SU-DHL-6 (cell line): ENCODE measurements around the gene SMAD4.

ENCODE experiments used
- H2AFZ ChIP-seq: fragments of 200-600 bp; sonication (generic); 2 replicates; pipeline ENCODE4 v1.6.1; 2014; ENCODE audit warnings: low read depth, mild to moderate bottlenecking, moderate library complexity, mixed read lengths, antibody characterized with exemption, low read length; ENCODE audit not compliant: severe bottlenecking
- H3F3A ChIP-seq: fragments of 200-600 bp; shearing (Covaris generic); 2 replicates; pipeline ENCODE4 v1.6.0; 2016; ENCODE audit warnings: antibody characterized with exemption, mild to moderate bottlenecking; ENCODE audit not compliant: insufficient read depth
- H3K27ac ChIP-seq: fragments of 200-600 bp; sonication (generic); 2 replicates; pipeline ENCODE4 v1.5.1; 2016; ENCODE audit warnings: low read depth, mild to moderate bottlenecking, low read length, moderate library complexity, mixed read lengths
- H3K27me3 ChIP-seq: fragments of 200-600 bp; sonication (generic), shearing (Covaris generic); 2 replicates; pipeline ENCODE4 v1.6.0; 2014; ENCODE audit warnings: mild to moderate bottlenecking, low read length
- H3K36me3 ChIP-seq: fragments of 200-600 bp; sonication (generic); 2 replicates; pipeline ENCODE4 v1.6.1; 2014; ENCODE audit warnings: mild to moderate bottlenecking, low read length, mixed read lengths
- H3K4me2 ChIP-seq: fragments of 300-600, 200-600 bp; shearing (Covaris generic), sonication (generic); 2 replicates; pipeline ENCODE4 v1.6.0; 2014; ENCODE audit warnings: low read length, low read depth, mild to moderate bottlenecking; ENCODE audit not compliant: poor library complexity, severe bottlenecking
- H3K4me3 ChIP-seq: fragments of 200-600 bp; sonication (generic); 2 replicates; pipeline ENCODE4 v1.5.1; 2014; ENCODE audit warnings: antibody characterized with exemption, low read length, mild to moderate bottlenecking, mixed read lengths; ENCODE audit not compliant: insufficient read depth, poor library complexity, severe bottlenecking
- H3K79me2 ChIP-seq: fragments of 200-600 bp; sonication (generic); 2 replicates; pipeline ENCODE4 v1.6.1; 2014; ENCODE audit warnings: mild to moderate bottlenecking, low read length, moderate library complexity; ENCODE audit not compliant: insufficient read depth
- H3K9ac ChIP-seq: fragments of 200-600 bp; sonication (generic); 2 replicates; pipeline ENCODE4 v1.7.0; 2014; ENCODE audit warnings: mild to moderate bottlenecking, low read length
- H3K9me2 ChIP-seq: fragments of 200-600 bp; sonication (generic); replicated peaks from 2 replicates; pipeline ENCODE4 v1.6.1; 2014; ENCODE audit warnings: low read length; ENCODE audit not compliant: insufficient read depth
- H3K9me3 ChIP-seq: fragments of 200-600 bp; sonication (generic); 2 replicates; pipeline ENCODE4 v1.6.1; 2014; ENCODE audit warnings: low read length, mixed read lengths; ENCODE audit not compliant: insufficient read depth
- H4K20me1 ChIP-seq: fragments of 200-600 bp; sonication (generic); 2 replicates; pipeline ENCODE4 v1.6.1; 2014; ENCODE audit warnings: low read depth, mild to moderate bottlenecking, antibody characterized with exemption, low read length, moderate library complexity, mixed read lengths
- EZH2phosphoT487 ChIP-seq: fragments of 200-600 bp; sonication (generic), shearing (Covaris generic); conservative IDR thresholded peaks from 2 replicates; pipeline ENCODE4 v1.6.1; 2018; ENCODE audit warnings: mild to moderate bottlenecking, antibody characterized with exemption, low read length, moderate library complexity, mixed read lengths
- TF ChIP-seq, protein P1 (sequence below): fragments of 200-600 bp; sonication (generic); IDR thresholded peaks from one replicate; pipeline ENCODE4 v1.5.1; 2017; ENCODE audit warnings: antibody characterized with exemption, mild to moderate bottlenecking, low read length, moderate library complexity; ENCODE audit not compliant: insufficient read depth, poor library complexity, severe bottlenecking

SMAD4 gene

DNA sequence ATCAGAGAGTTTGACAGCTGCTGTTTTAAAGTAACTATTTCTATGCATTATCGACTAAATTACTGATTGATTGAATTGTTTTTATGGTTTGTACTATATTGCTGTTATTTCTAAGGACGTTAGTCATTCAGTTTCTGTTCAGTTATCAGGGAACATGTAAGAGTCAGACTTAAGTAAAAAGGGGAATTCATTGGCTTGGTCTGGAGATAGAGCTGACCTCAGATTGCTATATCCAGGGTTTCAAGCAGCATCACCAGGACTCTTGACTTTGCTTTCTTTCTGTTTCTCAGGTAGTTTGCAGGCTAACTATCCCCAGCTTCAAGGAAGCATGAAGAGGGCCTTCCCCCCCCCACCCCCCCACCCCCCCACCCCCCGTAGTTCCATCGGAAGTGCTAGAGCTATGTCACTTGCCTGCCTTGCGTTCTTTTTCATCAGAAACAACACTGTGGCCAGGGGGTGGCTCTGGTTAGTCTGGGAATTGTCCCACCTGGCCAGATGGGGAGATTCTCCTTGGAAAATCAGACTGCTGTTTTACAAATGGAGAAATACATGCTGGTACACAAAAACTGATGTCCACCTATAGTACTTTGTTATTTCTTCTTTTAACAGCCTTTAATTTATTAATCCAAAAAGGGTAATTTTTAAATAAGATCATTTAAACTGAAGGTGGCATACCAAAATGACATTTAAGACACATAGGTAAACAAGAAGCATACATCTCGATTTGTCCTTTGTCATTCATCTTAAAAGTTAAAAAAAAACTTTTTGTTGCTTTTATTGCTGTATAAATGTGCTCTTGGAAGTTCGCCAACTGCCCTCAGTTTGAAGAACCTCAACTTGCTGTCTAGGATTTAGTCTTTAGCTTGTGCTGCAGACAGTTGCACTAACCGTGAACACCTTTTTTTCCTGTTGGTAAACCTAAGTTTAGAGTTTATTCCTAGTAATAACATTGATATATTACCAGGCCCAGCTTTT lies 9.4 kb downstream of the SMAD4 start:
- Histone ChIP-seq H3K9me3 (no peaks in the 10 kb centered on the region), H3K9ac (no peak overlapping the region), H3K79me2 (peaks cover 99% of the 10 kb centered on the region), H3K4me3 (no peak overlapping the region), H3K27me3 (no peaks in the 10 kb centered on the region), H3K27ac (no peak overlapping the region), H2AFZ (no peak overlapping the region), H4K20me1 (peaks cover 39% of the 10 kb centered on the region), H3K36me3 (peaks cover 4% of the 10 kb centered on the region; the same call in 1 of the 2 replicates), H3K4me2 (no peak overlapping the region), H3F3A (no peaks in the 10 kb centered on the region), H3K9me2 (no peaks in the 10 kb centered on the region)
- no peak for TF ChIP-seq EZH2phosphoT487
- TF ChIP-seq, protein P1, sequence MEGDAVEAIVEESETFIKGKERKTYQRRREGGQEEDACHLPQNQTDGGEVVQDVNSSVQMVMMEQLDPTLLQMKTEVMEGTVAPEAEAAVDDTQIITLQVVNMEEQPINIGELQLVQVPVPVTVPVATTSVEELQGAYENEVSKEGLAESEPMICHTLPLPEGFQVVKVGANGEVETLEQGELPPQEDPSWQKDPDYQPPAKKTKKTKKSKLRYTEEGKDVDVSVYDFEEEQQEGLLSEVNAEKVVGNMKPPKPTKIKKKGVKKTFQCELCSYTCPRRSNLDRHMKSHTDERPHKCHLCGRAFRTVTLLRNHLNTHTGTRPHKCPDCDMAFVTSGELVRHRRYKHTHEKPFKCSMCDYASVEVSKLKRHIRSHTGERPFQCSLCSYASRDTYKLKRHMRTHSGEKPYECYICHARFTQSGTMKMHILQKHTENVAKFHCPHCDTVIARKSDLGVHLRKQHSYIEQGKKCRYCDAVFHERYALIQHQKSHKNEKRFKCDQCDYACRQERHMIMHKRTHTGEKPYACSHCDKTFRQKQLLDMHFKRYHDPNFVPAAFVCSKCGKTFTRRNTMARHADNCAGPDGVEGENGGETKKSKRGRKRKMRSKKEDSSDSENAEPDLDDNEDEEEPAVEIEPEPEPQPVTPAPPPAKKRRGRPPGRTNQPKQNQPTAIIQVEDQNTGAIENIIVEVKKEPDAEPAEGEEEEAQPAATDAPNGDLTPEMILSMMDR = no peak

- H3F3A ChIP-seq = 0 out of 2 replicates have a peak, but pooled peaks cover 5% of the 10 kb centered on the region
- H3K9ac ChIP-seq = no peak overlapping the region
- H3K4me3 ChIP-seq = no peak overlapping the region
- no peaks in the 10 kb centered on the region for H3K9me3 ChIP-seq
- no peaks in the 10 kb centered on the region for H3K27me3 ChIP-seq
- H3K4me2 ChIP-seq = no peak overlapping the region
- no peak overlapping the region for H2AFZ ChIP-seq
- no peaks in the 10 kb centered on the region for H3K36me3 ChIP-seq
- H3K27ac ChIP-seq = no peak overlapping the region
- TF ChIP-seq, protein P1 = no peak
- no peak for TF ChIP-seq EZH2phosphoT487
- no peaks in the 10 kb centered on the region for H3K9me2 ChIP-seq
- peaks cover 97% of the 10 kb centered on the region for H3K79me2 ChIP-seq
- H4K20me1 ChIP-seq = peaks cover 37% of the 10 kb centered on the region
Observed at GRCh38 chr18:51041677-51042352, 11.8 kb downstream of the SMAD4 start.

DNA sequence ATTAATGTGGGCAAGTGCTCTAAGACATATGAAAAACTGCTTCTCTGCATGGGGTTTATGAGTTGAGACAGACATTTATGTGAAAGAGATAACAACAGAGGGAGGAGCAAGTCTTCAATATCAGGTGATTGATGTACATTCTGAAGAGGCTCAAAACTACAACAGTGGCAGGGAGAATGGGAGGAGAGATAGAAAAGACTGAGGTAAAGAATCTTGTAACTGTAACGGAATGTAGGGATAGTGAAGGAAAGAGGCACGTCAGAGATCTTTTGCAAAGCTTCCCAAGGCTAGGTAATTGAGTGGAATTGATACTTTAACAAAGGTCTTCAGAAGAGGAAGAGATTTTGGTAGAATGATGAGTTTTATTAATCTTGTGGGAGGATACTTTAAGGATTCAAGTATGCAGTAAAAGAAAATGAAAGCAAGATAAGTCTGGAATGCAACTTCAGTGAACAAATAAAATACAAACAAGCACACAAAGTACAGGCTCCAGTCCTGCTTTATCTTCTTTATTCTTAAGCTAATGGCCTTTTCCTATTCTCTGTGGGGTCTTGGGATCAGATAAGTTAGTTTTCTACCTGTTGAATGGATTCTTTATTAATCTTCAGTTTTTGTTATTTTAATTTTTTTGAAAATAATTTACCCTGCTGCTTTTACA lies 15.0 kb downstream of the SMAD4 start:
- Histone ChIP-seq H3K9me2 (no peaks in the 10 kb centered on the region), H3K4me2 (no peak overlapping the region), H3K79me2 (peaks cover 77% of the 10 kb centered on the region), H3K27me3 (no peaks in the 10 kb centered on the region), H3K9ac (no peak overlapping the region), H4K20me1 (peaks cover 29% of the 10 kb centered on the region), H3K36me3 (peaks cover 27% of the 10 kb centered on the region), H3F3A (peaks cover 20% of the 10 kb centered on the region; the same call in 1 of the 2 replicates), H3K4me3 (no peak overlapping the region), H2AFZ (no peak overlapping the region), H3K27ac (no peak overlapping the region), H3K9me3 (no peaks in the 10 kb centered on the region)
- TF ChIP-seq EZH2phosphoT487 = no peak
- TF ChIP-seq, protein P1 = no peak
